Calu3 (cell line): ENCODE data around the gene ISOC1. TPM values are rescaled to one million over a fixed set of nuclear protein-coding genes. Genes with fewer than 3 reads are reported as not detected.

Source experiments
- BruUV-seq: library from RNA; stranded (reverse); fragments of 400-500 nt; replicated peaks from 2 replicates; lab custom pipeline; 2021; lab: Mats Ljungman, UMichigan
- CTCF ChIA-PET: fragments of 300-600 bp; sonication (Branson Sonifier 250); formaldehyde crosslinking; loops from one replicate; lab custom pipeline; 2022; ENCODE audit warnings: antibody characterized with exemption; lab: Charles Lee
- DNase-seq: peaks from one replicate; pipeline ENCODE4 v3.0.0; 2022
- H3K27ac Mint-ChIP-seq: one replicate; pipeline ENCODE4 v1.8.0; 2022; ENCODE audit warnings: mixed read lengths; ENCODE audit not compliant: unreplicated experiment
- H3K27me3 Mint-ChIP-seq: one replicate; pipeline ENCODE4 v1.8.0; 2022; ENCODE audit warnings: mixed read lengths; ENCODE audit not compliant: unreplicated experiment
- H3K36me3 Mint-ChIP-seq: one replicate; pipeline ENCODE4 v1.8.0; 2022; ENCODE audit warnings: mild to moderate bottlenecking, moderate library complexity, mixed read lengths; ENCODE audit not compliant: insufficient read depth, unreplicated experiment
- H3K4me1 Mint-ChIP-seq: one replicate; pipeline ENCODE4 v1.8.0; 2022; ENCODE audit warnings: mild to moderate bottlenecking, low read depth, mixed read lengths; ENCODE audit not compliant: unreplicated experiment
- H3K4me3 Mint-ChIP-seq: one replicate; pipeline ENCODE4 v1.8.0; 2022; ENCODE audit warnings: mild to moderate bottlenecking, low read depth, moderate library complexity, mixed read lengths; ENCODE audit not compliant: unreplicated experiment
- H3K9me3 Mint-ChIP-seq: one replicate; pipeline ENCODE4 v1.8.0; 2022; ENCODE audit warnings: low read depth, mixed read lengths; ENCODE audit not compliant: unreplicated experiment
- intact Hi-C: fragments of 100-400 bp; cut with micrococcal nuclease; formaldehyde crosslinking; loops from one replicate; pipeline ENCODE4 v1.10.0; 2022; ENCODE audit not compliant: unreplicated experiment
- total RNA-seq: library from RNA; stranded (reverse); gene quantifications from 2 replicates; pipeline ENCODE4 v1.2.3, GENCODE V29; 2022
- TF ChIP-seq, protein P1 (sequence below): fragments of 200-600 bp; IDR thresholded peaks from one replicate; pipeline ENCODE4 v1.8.0; 2022; ENCODE audit warnings: antibody characterized with exemption; ENCODE audit not compliant: unreplicated experiment

Gene ISOC1
- total RNA-seq, 1 experiment from 2014 or later: 32.6 TPM

DNA sequence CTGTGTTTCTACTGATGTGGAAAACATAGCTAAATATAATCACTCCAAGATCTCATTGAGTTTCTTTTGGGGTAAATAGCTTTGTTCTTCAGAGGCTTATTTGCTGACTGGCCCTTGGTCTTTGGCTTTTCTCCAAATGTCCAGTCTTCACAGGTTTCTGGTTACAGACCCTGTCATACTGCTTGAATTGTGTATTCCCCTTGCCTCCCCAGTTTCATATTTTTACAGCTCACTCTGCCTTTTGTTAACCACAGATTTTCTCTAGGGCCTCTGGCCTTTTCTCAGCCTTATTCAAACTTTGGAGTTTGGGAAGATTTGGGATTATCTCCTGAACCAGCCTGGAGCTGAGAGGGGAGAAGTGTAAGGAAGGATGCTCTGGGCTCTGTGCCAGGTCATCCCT lies 23.9 kb downstream of the ISOC1 start:
- BruUV-seq: no TSS peak
- DNase-seq: no peak
- Mint-ChIP-seq H3K4me3 (no peak overlapping the region), H3K36me3 (no peaks in the 10 kb centered on the region), H3K9me3 (no peaks in the 10 kb centered on the region), H3K27me3 (no peaks in the 10 kb centered on the region), H3K4me1 (peaks cover 5% of the 10 kb centered on the region), H3K27ac (no peak overlapping the region)
- CTCF ChIA-PET: no interaction called here
- intact Hi-C loops: loop anchor here (10.0 kb wide), 1 partner anchor 346 kb away; the partner anchor contains the start of gene ADAMTS19
- TF ChIP-seq, protein P1, sequence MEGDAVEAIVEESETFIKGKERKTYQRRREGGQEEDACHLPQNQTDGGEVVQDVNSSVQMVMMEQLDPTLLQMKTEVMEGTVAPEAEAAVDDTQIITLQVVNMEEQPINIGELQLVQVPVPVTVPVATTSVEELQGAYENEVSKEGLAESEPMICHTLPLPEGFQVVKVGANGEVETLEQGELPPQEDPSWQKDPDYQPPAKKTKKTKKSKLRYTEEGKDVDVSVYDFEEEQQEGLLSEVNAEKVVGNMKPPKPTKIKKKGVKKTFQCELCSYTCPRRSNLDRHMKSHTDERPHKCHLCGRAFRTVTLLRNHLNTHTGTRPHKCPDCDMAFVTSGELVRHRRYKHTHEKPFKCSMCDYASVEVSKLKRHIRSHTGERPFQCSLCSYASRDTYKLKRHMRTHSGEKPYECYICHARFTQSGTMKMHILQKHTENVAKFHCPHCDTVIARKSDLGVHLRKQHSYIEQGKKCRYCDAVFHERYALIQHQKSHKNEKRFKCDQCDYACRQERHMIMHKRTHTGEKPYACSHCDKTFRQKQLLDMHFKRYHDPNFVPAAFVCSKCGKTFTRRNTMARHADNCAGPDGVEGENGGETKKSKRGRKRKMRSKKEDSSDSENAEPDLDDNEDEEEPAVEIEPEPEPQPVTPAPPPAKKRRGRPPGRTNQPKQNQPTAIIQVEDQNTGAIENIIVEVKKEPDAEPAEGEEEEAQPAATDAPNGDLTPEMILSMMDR: no peak

- Mint-ChIP-seq H3K36me3 (no peaks in the 10 kb centered on the region), H3K4me1 (peaks cover 5% of the 10 kb centered on the region), H3K9me3 (no peaks in the 10 kb centered on the region), H3K27me3 (no peaks in the 10 kb centered on the region), H3K4me3 (no peak overlapping the region), H3K27ac (no peak overlapping the region)
- CTCF ChIA-PET: interaction anchor here (0.6 kb wide), 1 partner anchor 225 kb away, joined by 3 read pairs; no protein-coding TSS in a partner anchor
- no peak for DNase-seq
- TF ChIP-seq, protein P1: no peak
- intact Hi-C loops: loop anchor here (10.0 kb wide), 1 partner anchor 346 kb away; the partner anchor contains the start of gene ADAMTS19
- no TSS peak for BruUV-seq
Measured at GRCh38 chr5:129118826-129119225, 24.3 kb downstream of the ISOC1 start.

- intact Hi-C loops: no loop called here
- Mint-ChIP-seq H3K4me1 (peaks cover 5% of the 10 kb centered on the region), H3K27ac (no peak overlapping the region), H3K9me3 (no peaks in the 10 kb centered on the region), H3K4me3 (no peak overlapping the region), H3K27me3 (no peaks in the 10 kb centered on the region), H3K36me3 (no peaks in the 10 kb centered on the region)
- CTCF ChIA-PET: no interaction called here
- TF ChIP-seq, protein P1: no peak
- DNase-seq: no peak
- BruUV-seq: no TSS peak
Measured at GRCh38 chr5:129120158-129120581, 25.6 kb downstream of the ISOC1 start.

- Mint-ChIP-seq H3K27ac (no peak overlapping the region), H3K4me3 (no peak overlapping the region), H3K4me1 (peaks cover 5% of the 10 kb centered on the region), H3K36me3 (no peaks in the 10 kb centered on the region), H3K27me3 (no peaks in the 10 kb centered on the region), H3K9me3 (no peaks in the 10 kb centered on the region)
- TF ChIP-seq, protein P1: no peak
- CTCF ChIA-PET: no interaction called here
- intact Hi-C loops: no loop called here
- no TSS peak for BruUV-seq
- DNase-seq: no peak
Measured at GRCh38 chr5:129122560-129122959, 28.0 kb downstream of the ISOC1 start.
